ENCODE results near the gene HAUS1. TPM values are rescaled to one million over a fixed set of nuclear protein-coding genes. Genes with fewer than 3 reads are reported as not detected.
A peak's percentile ranks its signal among the peaks of the same experiment; 100 is the strongest.

Gene HAUS1
- polyA plus RNA-seq, 3 donors: 12.1 to 50.4 (median 34.6) TPM

GRCh38 chr18:46068763-46069162 lies 35.4 kb upstream of the HAUS1 start:
- no peaks in the 10 kb centered on the region for H3K27me3 ChIP-seq (ENCODE audit: control insufficient read depth in 2 of 2, insufficient read depth in 2 of 2, low read length in 2 of 2)
- H3K9ac ChIP-seq (ENCODE audit: insufficient read depth, low read length, poor library complexity, severe bottlenecking): no peak overlapping the region
- Mint-ChIP-seq H3K4me3 (no peak overlapping the region), H3K4me1 (peaks cover 56% of the 10 kb centered on the region), H3K9me3 (no peaks in the 10 kb centered on the region), H3K27ac (peak overlapping the region in 3 of 7 donors; percentile 22 to 75 (median 33)), H3K27me3 (ENCODE audit: low read depth in 3 of 3) (peaks cover 0 to 1% (median 0%) of the 10 kb centered on the region in 3 donors), H3K36me3 (peaks cover 6 to 14% of the 10 kb centered on the region in 2 donors)
- H4K20me1 ChIP-seq (ENCODE audit: insufficient read depth, low read length): peaks cover 55% of the 10 kb centered on the region
- H3K4me3 ChIP-seq (replicated peaks in 1 of 3; ENCODE audit: low read depth in 2 of 3, low read length in 3 of 3): no peak overlapping the region
- no peak for DNase-seq
- no peak for TF ChIP-seq CTCF (IDR thresholded peaks at IDR 0.05)
- H3K27ac ChIP-seq (ENCODE audit: low read depth in 1 of 2, low read length in 2 of 2): peak overlapping the region in 1 of 2 donors; percentile 23
- H3K4me2 ChIP-seq (replicated peaks; ENCODE audit: extremely low read depth, low read length, poor library complexity, severe bottlenecking): no peak overlapping the region
- H2AFZ ChIP-seq (ENCODE audit: insufficient read depth, low read depth, low read length, poor library complexity, severe bottlenecking): no peak overlapping the region
- H3K79me2 ChIP-seq (ENCODE audit: insufficient read depth, low read length): peaks cover 89% of the 10 kb centered on the region
- WGBS (ENCODE audit: insufficient coverage): 67% methylated on average over 1 of the region's 1 CpG
- H3K4me1 ChIP-seq (ENCODE audit: control insufficient read depth in 1 of 2, insufficient read depth in 2 of 2, low read length in 2 of 2): peaks cover 35 to 48% of the 10 kb centered on the region in 2 donors
- intact Hi-C loops (cut with micrococcal nuclease): no loop called here
- H3K9me3 ChIP-seq (replicated peaks in 1 of 2; ENCODE audit: control insufficient read depth in 1 of 2, insufficient read depth in 1 of 2, low read length in 2 of 2): no peaks in the 10 kb centered on the region
- no peaks in the 10 kb centered on the region for H3K36me3 ChIP-seq (replicated peaks in 1 of 2; ENCODE audit: control insufficient read depth in 1 of 2, insufficient read depth in 2 of 2, low read length in 2 of 2)

- Histone ChIP-seq H3K36me3 (replicated peaks in 1 of 2; ENCODE audit: control insufficient read depth in 1 of 2, insufficient read depth in 2 of 2, low read length in 2 of 2) (no peaks in the 10 kb centered on the region), H3K27me3 (ENCODE audit: control insufficient read depth in 2 of 2, insufficient read depth in 2 of 2, low read length in 2 of 2) (no peaks in the 10 kb centered on the region), H3K9ac (ENCODE audit: insufficient read depth, low read length, poor library complexity, severe bottlenecking) (no peak overlapping the region), H4K20me1 (ENCODE audit: insufficient read depth, low read length) (peaks cover 47% of the 10 kb centered on the region), H3K4me2 (replicated peaks; ENCODE audit: extremely low read depth, low read length, poor library complexity, severe bottlenecking) (peak overlapping the region; percentile 96), H2AFZ (ENCODE audit: insufficient read depth, low read depth, low read length, poor library complexity, severe bottlenecking) (no peak overlapping the region), H3K27ac (ENCODE audit: low read depth in 1 of 2, low read length in 2 of 2) (peak overlapping the region in 1 of 2 donors; percentile 75), H3K4me1 (ENCODE audit: control insufficient read depth in 1 of 2, insufficient read depth in 2 of 2, low read length in 2 of 2) (peaks cover 35 to 48% of the 10 kb centered on the region in 2 donors), H3K9me3 (replicated peaks in 1 of 2; ENCODE audit: control insufficient read depth in 1 of 2, insufficient read depth in 1 of 2, low read length in 2 of 2) (no peaks in the 10 kb centered on the region), H3K4me3 (replicated peaks in 1 of 3; ENCODE audit: low read depth in 2 of 3, low read length in 3 of 3) (peak overlapping the region in 1 of 3 experiments; percentile 95), H3K79me2 (ENCODE audit: insufficient read depth, low read length) (peaks cover 81% of the 10 kb centered on the region)
- Mint-ChIP-seq H3K36me3 (peaks cover 6 to 14% of the 10 kb centered on the region in 2 donors), H3K4me3 (no peak overlapping the region), H3K27ac (peak overlapping the region in 1 of 7 donors; percentile 67), H3K27me3 (ENCODE audit: low read depth in 3 of 3) (peaks cover 0 to 1% (median 0%) of the 10 kb centered on the region in 3 donors), H3K9me3 (no peaks in the 10 kb centered on the region), H3K4me1 (peaks cover 55% of the 10 kb centered on the region)
- no peak for TF ChIP-seq CTCF (IDR thresholded peaks at IDR 0.05)
- intact Hi-C loops (cut with micrococcal nuclease): no loop called here
- peak in 1 of 3 donors; percentile 41 for DNase-seq
- 70% methylated on average over 2 of the region's 4 CpGs for WGBS (ENCODE audit: insufficient coverage)
Observed at GRCh38 chr18:46069524-46069923, 34.7 kb upstream of the HAUS1 start.

Measured in CD14-positive monocyte (primary cell).